ENCODE data around the gene WNT5A. TPM values are rescaled to one million over a fixed set of nuclear protein-coding genes. Genes with fewer than 3 reads are reported as not detected.

The WNT5A gene
- polyA plus RNA-seq (2013, experiment 1 of 2): 25.1 TPM
- 26.7 TPM for polyA plus RNA-seq (2013, experiment 2 of 2)

- Histone ChIP-seq H3K9me3 (ENCODE audit: control insufficient read depth, low read length) (no peaks in the 10 kb centered on the region), H3K4me3 (ENCODE audit: extremely low read depth, insufficient read depth, low read length, poor library complexity, severe bottlenecking) (peak within 1 kb of the TSS; percentile 82), H3K27ac (ENCODE audit: low read depth, low read length, severe bottlenecking) (peak within 1 kb of the TSS; percentile 67), H3K4me1 (ENCODE audit: control insufficient read depth, insufficient read depth, low read length, poor library complexity, severe bottlenecking) (peaks cover 30% of the 10 kb centered on the region), H3K36me3 (ENCODE audit: control insufficient read depth, insufficient read depth, low read length) (no peaks in the 10 kb centered on the region)
- 0 to 1% methylated on average over 36 to 49 of the region's 52 CpGs for WGBS, 2 experiments (ENCODE audit: insufficient coverage in 2 of 2)
These were observed at the start of gene WNT5A for GRCh38 chr3:55486857-55487380. Gene WNT5A (minus strand): TSS chr3:55487306. CDS start chr3:55486985, 321 bp downstream.

- 87 to 89% methylated on average over 2 of the region's 2 CpGs for WGBS, 2 experiments (ENCODE audit: insufficient coverage in 2 of 2)
- peaks cover 19% of the 10 kb centered on the region for H3K4me1 ChIP-seq (ENCODE audit: control insufficient read depth, insufficient read depth, low read length, poor library complexity, severe bottlenecking)
- H3K27ac ChIP-seq (ENCODE audit: low read depth, low read length, severe bottlenecking): no peak overlapping the region
These were observed 47.8 kb upstream of the WNT5A start for GRCh38 chr3:55534876-55535275.

GRCh38 chr3:55532806-55533205 lies 45.7 kb upstream of the WNT5A start:
- Histone ChIP-seq H3K36me3 (ENCODE audit: control insufficient read depth, insufficient read depth, low read length) (no peaks in the 10 kb centered on the region), H3K4me1 (ENCODE audit: control insufficient read depth, insufficient read depth, low read length, poor library complexity, severe bottlenecking) (peaks cover 19% of the 10 kb centered on the region), H3K27ac (ENCODE audit: low read depth, low read length, severe bottlenecking) (peak overlapping the region; percentile 51), H3K4me3 (ENCODE audit: extremely low read depth, insufficient read depth, low read length, poor library complexity, severe bottlenecking) (no peak overlapping the region), H3K9me3 (ENCODE audit: control insufficient read depth, low read length) (no peaks in the 10 kb centered on the region)
- 73 to 96% methylated on average over 3 of the region's 3 CpGs for WGBS, 2 experiments (ENCODE audit: insufficient coverage in 2 of 2)

More at GRCh38 chr3:55534876-55535275, 47.8 kb upstream of the WNT5A start:
- Histone ChIP-seq H3K9me3 (ENCODE audit: control insufficient read depth, low read length) (no peaks in the 10 kb centered on the region), H3K36me3 (ENCODE audit: control insufficient read depth, insufficient read depth, low read length) (no peaks in the 10 kb centered on the region), H3K4me3 (ENCODE audit: extremely low read depth, insufficient read depth, low read length, poor library complexity, severe bottlenecking) (no peak overlapping the region)

DNA sequence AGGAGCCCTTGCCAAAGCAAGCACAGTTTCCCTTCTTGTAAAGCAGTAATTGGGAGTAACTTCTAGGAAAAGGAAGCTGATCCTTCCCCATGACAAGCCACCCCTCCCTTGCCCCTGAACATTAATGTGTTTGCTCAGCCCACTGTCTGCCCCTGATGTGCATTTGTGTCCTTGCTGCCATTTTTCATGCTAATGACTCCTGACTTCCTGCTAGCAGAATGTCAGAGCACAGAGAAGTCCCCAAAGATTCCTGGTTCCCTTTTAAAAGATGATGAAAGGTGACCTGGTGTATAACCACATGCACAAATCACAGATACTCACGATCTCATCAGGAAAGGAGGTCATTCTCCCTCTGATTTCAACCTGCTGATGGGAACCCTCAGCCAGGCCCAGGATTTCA lies 44.2 kb upstream of the WNT5A start:
- Histone ChIP-seq H3K27ac (ENCODE audit: low read depth, low read length, severe bottlenecking) (no peak overlapping the region), H3K9me3 (ENCODE audit: control insufficient read depth, low read length) (no peaks in the 10 kb centered on the region), H3K4me1 (ENCODE audit: control insufficient read depth, insufficient read depth, low read length, poor library complexity, severe bottlenecking) (peaks cover 19% of the 10 kb centered on the region), H3K36me3 (ENCODE audit: control insufficient read depth, insufficient read depth, low read length) (no peaks in the 10 kb centered on the region), H3K4me3 (ENCODE audit: extremely low read depth, insufficient read depth, low read length, poor library complexity, severe bottlenecking) (no peak overlapping the region)
- 50% methylated on average over 1 of the region's 1 CpG; no CpG with 5 or more reads in 1 of the 2 experiments for WGBS, 2 experiments (ENCODE audit: insufficient coverage in 2 of 2)

- WGBS, 2 experiments (ENCODE audit: insufficient coverage in 2 of 2): 100% methylated on average over 2 of the region's 4 CpGs; no CpG with 5 or more reads in 1 of the 2 experiments
- H3K9me3 ChIP-seq (ENCODE audit: control insufficient read depth, low read length): no peaks in the 10 kb centered on the region
- no peak overlapping the region for H3K27ac ChIP-seq (ENCODE audit: low read depth, low read length, severe bottlenecking)
- no peaks in the 10 kb centered on the region for H3K36me3 ChIP-seq (ENCODE audit: control insufficient read depth, insufficient read depth, low read length)
- no peak overlapping the region for H3K4me3 ChIP-seq (ENCODE audit: extremely low read depth, insufficient read depth, low read length, poor library complexity, severe bottlenecking)
- peaks cover 16% of the 10 kb centered on the region for H3K4me1 ChIP-seq (ENCODE audit: control insufficient read depth, insufficient read depth, low read length, poor library complexity, severe bottlenecking)
These were observed 40.3 kb upstream of the WNT5A start for GRCh38 chr3:55527361-55527760.

DNA sequence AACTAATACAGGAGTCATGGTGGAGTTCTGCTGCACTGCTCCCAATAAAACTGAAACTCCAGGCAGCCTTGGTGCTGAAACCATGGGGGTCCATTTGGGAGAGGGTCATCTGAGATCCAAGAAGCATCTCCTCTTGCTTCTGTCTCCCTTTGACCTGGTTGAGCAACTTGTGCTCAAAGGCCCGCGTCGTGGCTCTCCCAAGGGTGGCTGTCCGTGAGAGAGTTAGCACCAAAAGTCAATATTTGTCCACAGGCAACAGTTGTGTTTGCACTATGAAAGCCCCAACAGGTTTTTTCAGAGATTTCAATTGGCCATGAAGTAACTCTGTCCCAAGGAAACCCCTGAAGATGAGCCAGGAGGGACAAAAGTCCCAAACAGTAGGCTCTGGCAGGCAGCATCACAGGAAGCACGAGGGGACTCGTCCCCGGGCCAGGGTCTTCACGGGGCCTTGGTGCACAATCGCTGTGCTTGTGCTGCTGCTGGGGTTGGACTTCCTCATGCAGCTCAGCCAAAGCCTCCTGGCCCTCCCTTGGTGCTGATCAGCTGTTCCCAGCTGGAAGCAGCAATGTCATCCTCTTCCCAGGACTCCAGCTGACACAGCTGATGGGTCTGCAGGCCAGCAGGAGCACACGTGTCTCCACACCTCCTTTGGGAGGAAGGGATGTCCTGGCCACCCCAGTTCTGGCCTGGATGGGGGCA lies 39.4 kb upstream of the WNT5A start:
- H3K4me3 ChIP-seq (ENCODE audit: extremely low read depth, insufficient read depth, low read length, poor library complexity, severe bottlenecking): no peak overlapping the region
- peaks cover 21% of the 10 kb centered on the region for H3K4me1 ChIP-seq (ENCODE audit: control insufficient read depth, insufficient read depth, low read length, poor library complexity, severe bottlenecking)
- no peaks in the 10 kb centered on the region for H3K36me3 ChIP-seq (ENCODE audit: control insufficient read depth, insufficient read depth, low read length)
- 88 to 96% methylated on average over 10 of the region's 10 CpGs for WGBS, 2 experiments (ENCODE audit: insufficient coverage in 2 of 2)
- H3K9me3 ChIP-seq (ENCODE audit: control insufficient read depth, low read length): no peaks in the 10 kb centered on the region
- no peak overlapping the region for H3K27ac ChIP-seq (ENCODE audit: low read depth, low read length, severe bottlenecking)

GRCh38 chr3:55525436-55525835 lies 38.3 kb upstream of the WNT5A start:
- 86 to 100% methylated on average over 2 to 3 of the region's 3 CpGs for WGBS, 2 experiments (ENCODE audit: insufficient coverage in 2 of 2)
- Histone ChIP-seq H3K36me3 (ENCODE audit: control insufficient read depth, insufficient read depth, low read length) (no peaks in the 10 kb centered on the region), H3K4me3 (ENCODE audit: extremely low read depth, insufficient read depth, low read length, poor library complexity, severe bottlenecking) (no peak overlapping the region), H3K4me1 (ENCODE audit: control insufficient read depth, insufficient read depth, low read length, poor library complexity, severe bottlenecking) (peaks cover 22% of the 10 kb centered on the region), H3K9me3 (ENCODE audit: control insufficient read depth, low read length) (no peaks in the 10 kb centered on the region), H3K27ac (ENCODE audit: low read depth, low read length, severe bottlenecking) (no peak overlapping the region)

DNA sequence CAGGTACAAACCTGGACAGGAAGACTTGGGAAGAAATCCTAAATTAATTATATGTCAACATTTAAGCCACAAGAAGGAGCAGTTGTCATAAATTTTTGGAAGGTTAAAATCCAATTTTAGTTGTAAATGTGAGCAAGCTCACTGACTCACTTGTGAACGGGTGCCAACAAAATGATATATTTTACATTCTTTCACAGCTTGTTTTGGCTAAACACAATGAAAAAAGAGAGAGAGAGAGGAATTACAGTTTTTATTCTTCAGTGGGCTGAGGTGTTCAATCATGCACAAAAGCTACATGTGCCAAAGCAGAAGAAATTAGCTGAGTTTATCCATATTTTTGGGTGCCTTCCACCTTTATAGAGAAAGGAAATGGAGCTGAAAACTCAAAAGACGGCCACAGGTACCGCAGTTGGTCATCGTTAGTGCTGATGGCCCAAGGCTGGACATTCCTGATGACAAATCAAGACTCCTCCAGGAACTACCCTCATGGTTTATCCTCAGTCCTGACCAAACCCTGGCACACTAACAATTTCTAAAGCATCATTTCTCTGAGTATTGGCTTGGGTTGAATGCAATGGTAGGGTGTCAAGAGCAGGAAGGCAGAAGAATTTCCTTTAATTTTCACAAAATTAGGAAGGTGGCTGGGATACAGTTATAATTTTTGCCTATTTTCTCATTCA lies 37.6 kb upstream of the WNT5A start:
- H3K36me3 ChIP-seq (ENCODE audit: control insufficient read depth, insufficient read depth, low read length): no peaks in the 10 kb centered on the region
- peaks cover 22% of the 10 kb centered on the region for H3K4me1 ChIP-seq (ENCODE audit: control insufficient read depth, insufficient read depth, low read length, poor library complexity, severe bottlenecking)
- WGBS, 2 experiments (ENCODE audit: insufficient coverage in 2 of 2): 82 to 100% methylated on average over 2 to 3 of the region's 4 CpGs
- H3K9me3 ChIP-seq (ENCODE audit: control insufficient read depth, low read length): no peaks in the 10 kb centered on the region
- H3K4me3 ChIP-seq (ENCODE audit: extremely low read depth, insufficient read depth, low read length, poor library complexity, severe bottlenecking): no peak overlapping the region
- no peak overlapping the region for H3K27ac ChIP-seq (ENCODE audit: low read depth, low read length, severe bottlenecking)

DNA sequence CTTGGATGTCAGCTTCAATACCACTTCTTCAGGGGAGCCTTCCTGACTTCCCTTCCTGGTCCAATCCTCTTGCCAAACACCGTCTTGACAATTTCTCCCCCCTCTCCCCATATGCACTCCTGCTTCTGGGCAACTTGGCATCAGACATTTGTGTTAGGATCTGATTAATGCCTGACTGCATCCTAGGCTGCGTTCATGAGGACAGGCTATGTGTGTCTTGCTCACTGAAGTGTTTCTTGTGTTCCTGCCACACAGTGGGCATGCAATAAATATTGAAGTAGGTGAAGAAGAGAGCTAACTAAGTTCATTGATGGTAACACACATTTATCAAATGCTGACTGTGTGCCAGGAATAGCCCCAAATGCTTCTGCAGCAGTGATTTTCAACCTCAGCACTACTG lies 36.4 kb upstream of the WNT5A start:
- H3K4me1 ChIP-seq (ENCODE audit: control insufficient read depth, insufficient read depth, low read length, poor library complexity, severe bottlenecking): peaks cover 22% of the 10 kb centered on the region
- WGBS, 2 experiments (ENCODE audit: insufficient coverage in 2 of 2): 83 to 91% methylated on average over 1 to 2 of the region's 2 CpGs
- no peaks in the 10 kb centered on the region for H3K36me3 ChIP-seq (ENCODE audit: control insufficient read depth, insufficient read depth, low read length)
- H3K27ac ChIP-seq (ENCODE audit: low read depth, low read length, severe bottlenecking): no peak overlapping the region
- no peaks in the 10 kb centered on the region for H3K9me3 ChIP-seq (ENCODE audit: control insufficient read depth, low read length)
- H3K4me3 ChIP-seq (ENCODE audit: extremely low read depth, insufficient read depth, low read length, poor library complexity, severe bottlenecking): no peak overlapping the region

DNA sequence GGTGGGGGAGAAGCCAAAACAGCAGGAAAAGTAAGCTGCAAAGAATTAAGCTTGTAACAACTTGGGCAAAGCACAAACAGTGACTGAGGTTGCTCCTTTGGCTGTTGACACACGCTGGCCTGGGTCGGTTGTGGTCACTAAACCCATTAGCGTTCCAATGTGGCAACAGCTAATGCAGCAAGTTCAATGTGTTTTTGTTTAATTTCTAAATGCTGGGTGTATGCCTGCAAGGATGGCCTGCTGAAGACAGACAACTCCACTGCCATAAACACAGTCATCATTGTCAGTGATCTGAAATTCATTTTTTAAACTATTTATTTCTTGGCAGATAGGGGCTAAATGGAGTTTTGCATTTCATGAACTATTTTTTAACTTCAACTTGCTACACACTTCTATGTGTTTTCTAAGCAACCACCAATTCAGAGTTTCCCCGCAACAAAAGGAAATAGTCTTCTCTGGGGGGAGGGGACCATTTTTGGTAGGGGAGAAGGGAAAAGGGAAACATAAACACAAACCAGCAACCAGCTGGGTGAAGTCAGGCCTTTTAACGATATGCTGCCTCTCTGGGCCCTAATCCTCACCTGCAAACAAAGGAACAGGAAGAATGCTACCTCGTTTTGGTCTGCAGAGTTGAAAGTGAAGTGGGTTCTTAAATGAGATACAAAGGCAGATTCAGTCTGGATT lies 34.8 kb upstream of the WNT5A start:
- no peak overlapping the region for H3K4me3 ChIP-seq (ENCODE audit: extremely low read depth, insufficient read depth, low read length, poor library complexity, severe bottlenecking)
- WGBS, 2 experiments (ENCODE audit: insufficient coverage in 2 of 2): 47 to 67% methylated on average over 3 to 5 of the region's 6 CpGs
- peaks cover 22% of the 10 kb centered on the region for H3K4me1 ChIP-seq (ENCODE audit: control insufficient read depth, insufficient read depth, low read length, poor library complexity, severe bottlenecking)
- H3K27ac ChIP-seq (ENCODE audit: low read depth, low read length, severe bottlenecking): peak overlapping the region; percentile 13
- no peaks in the 10 kb centered on the region for H3K36me3 ChIP-seq (ENCODE audit: control insufficient read depth, insufficient read depth, low read length)
- no peaks in the 10 kb centered on the region for H3K9me3 ChIP-seq (ENCODE audit: control insufficient read depth, low read length)
